Calu3 (cell line): ENCODE measurements around the gene WARS2. TPM values are rescaled to one million over a fixed set of nuclear protein-coding genes. Genes with fewer than 3 reads are reported as not detected.

Experiments used
- BruUV-seq: library from RNA; stranded (reverse); fragments of 400-500 nt; replicated peaks from 2 replicates; lab custom pipeline; 2021; lab: Mats Ljungman, UMichigan
- CTCF ChIA-PET: fragments of 300-600 bp; sonication (Branson Sonifier 250); formaldehyde crosslinking; loops from one replicate; lab custom pipeline; 2022; ENCODE audit warnings: antibody characterized with exemption; lab: Charles Lee
- DNase-seq: peaks from one replicate; pipeline ENCODE4 v3.0.0; 2022
- H3K27ac Mint-ChIP-seq: one replicate; pipeline ENCODE4 v1.8.0; 2022; ENCODE audit warnings: mixed read lengths; ENCODE audit not compliant: unreplicated experiment
- H3K27me3 Mint-ChIP-seq: one replicate; pipeline ENCODE4 v1.8.0; 2022; ENCODE audit warnings: mixed read lengths; ENCODE audit not compliant: unreplicated experiment
- H3K36me3 Mint-ChIP-seq: one replicate; pipeline ENCODE4 v1.8.0; 2022; ENCODE audit warnings: mild to moderate bottlenecking, moderate library complexity, mixed read lengths; ENCODE audit not compliant: insufficient read depth, unreplicated experiment
- H3K4me1 Mint-ChIP-seq: one replicate; pipeline ENCODE4 v1.8.0; 2022; ENCODE audit warnings: mild to moderate bottlenecking, low read depth, mixed read lengths; ENCODE audit not compliant: unreplicated experiment
- H3K4me3 Mint-ChIP-seq: one replicate; pipeline ENCODE4 v1.8.0; 2022; ENCODE audit warnings: mild to moderate bottlenecking, low read depth, moderate library complexity, mixed read lengths; ENCODE audit not compliant: unreplicated experiment
- H3K9me3 Mint-ChIP-seq: one replicate; pipeline ENCODE4 v1.8.0; 2022; ENCODE audit warnings: low read depth, mixed read lengths; ENCODE audit not compliant: unreplicated experiment
- CTCF ChIP-seq: fragments of 200-600 bp; IDR thresholded peaks from one replicate; pipeline ENCODE4 v1.8.0; 2022; ENCODE audit warnings: antibody characterized with exemption; ENCODE audit not compliant: unreplicated experiment
- intact Hi-C: fragments of 100-400 bp; cut with micrococcal nuclease; formaldehyde crosslinking; loops from one replicate; pipeline ENCODE4 v1.10.0; 2022; ENCODE audit not compliant: unreplicated experiment
- total RNA-seq: library from RNA; stranded (reverse); gene quantifications from 2 replicates; pipeline ENCODE4 v1.2.3, GENCODE V29; 2022

Gene WARS2
- total RNA-seq, 1 experiment from 2014 or later: 7.8 TPM

GRCh38 chr1:119026956-119027355 lies 113.5 kb downstream of the WARS2 start:
- Mint-ChIP-seq H3K9me3 (peaks cover 4% of the 10 kb centered on the region), H3K4me1 (peaks cover 8% of the 10 kb centered on the region), H3K27me3 (no peaks in the 10 kb centered on the region), H3K4me3 (no peak overlapping the region), H3K27ac (no peak overlapping the region), H3K36me3 (no peaks in the 10 kb centered on the region)
- no peak for DNase-seq
- TF ChIP-seq CTCF: no peak
- BruUV-seq: no TSS peak
- CTCF ChIA-PET: no interaction called here
- intact Hi-C loops: no loop called here

- Mint-ChIP-seq H3K4me3 (no peak overlapping the region), H3K4me1 (peaks cover 12% of the 10 kb centered on the region), H3K36me3 (no peaks in the 10 kb centered on the region), H3K9me3 (peaks cover 10% of the 10 kb centered on the region), H3K27me3 (no peaks in the 10 kb centered on the region), H3K27ac (no peak overlapping the region)
- BruUV-seq: no TSS peak
- intact Hi-C loops: no loop called here
- no peak for DNase-seq
- no peak for TF ChIP-seq CTCF
- CTCF ChIA-PET: no interaction called here
These were observed 124.9 kb downstream of the WARS2 start for GRCh38 chr1:119015547-119015946.

GRCh38 chr1:119012383-119012782 lies 128.1 kb downstream of the WARS2 start:
- peaks cover 3% of the 10 kb centered on the region for H3K9me3 Mint-ChIP-seq
- CTCF ChIA-PET: no interaction called here
- intact Hi-C loops: no loop called here

GRCh38 chr1:119011706-119012105 lies 128.7 kb downstream of the WARS2 start:
- BruUV-seq: no TSS peak
- CTCF ChIA-PET: no interaction called here

More at GRCh38 chr1:119012383-119012782, 128.1 kb downstream of the WARS2 start:
- Mint-ChIP-seq H3K4me1 (peaks cover 28% of the 10 kb centered on the region), H3K36me3 (peaks cover 10% of the 10 kb centered on the region), H3K4me3 (no peak overlapping the region), H3K27ac (no peak overlapping the region), H3K27me3 (peaks cover 17% of the 10 kb centered on the region)
- no peak for DNase-seq
- no TSS peak for BruUV-seq
- TF ChIP-seq CTCF: no peak

More at GRCh38 chr1:119011706-119012105, 128.7 kb downstream of the WARS2 start:
- intact Hi-C loops: no loop called here
- peaks cover 19% of the 10 kb centered on the region for H3K27me3 Mint-ChIP-seq
- peaks cover 28% of the 10 kb centered on the region for H3K4me1 Mint-ChIP-seq
- TF ChIP-seq CTCF: no peak
- peaks cover 10% of the 10 kb centered on the region for H3K36me3 Mint-ChIP-seq
- DNase-seq: no peak
- H3K9me3 Mint-ChIP-seq: peaks cover 3% of the 10 kb centered on the region
- H3K4me3 Mint-ChIP-seq: no peak overlapping the region
- no peak overlapping the region for H3K27ac Mint-ChIP-seq
